GM21529 (cell line): ENCODE data around the gene SEC14L6.

ENCODE experiments used
- ATAC-seq: cut with Tn5 transposase; IDR thresholded peaks from one replicate; pipeline ENCODE4 v1.9.1; 2021; ENCODE audit not compliant: unreplicated experiment

SEC14L6 gene

DNA sequence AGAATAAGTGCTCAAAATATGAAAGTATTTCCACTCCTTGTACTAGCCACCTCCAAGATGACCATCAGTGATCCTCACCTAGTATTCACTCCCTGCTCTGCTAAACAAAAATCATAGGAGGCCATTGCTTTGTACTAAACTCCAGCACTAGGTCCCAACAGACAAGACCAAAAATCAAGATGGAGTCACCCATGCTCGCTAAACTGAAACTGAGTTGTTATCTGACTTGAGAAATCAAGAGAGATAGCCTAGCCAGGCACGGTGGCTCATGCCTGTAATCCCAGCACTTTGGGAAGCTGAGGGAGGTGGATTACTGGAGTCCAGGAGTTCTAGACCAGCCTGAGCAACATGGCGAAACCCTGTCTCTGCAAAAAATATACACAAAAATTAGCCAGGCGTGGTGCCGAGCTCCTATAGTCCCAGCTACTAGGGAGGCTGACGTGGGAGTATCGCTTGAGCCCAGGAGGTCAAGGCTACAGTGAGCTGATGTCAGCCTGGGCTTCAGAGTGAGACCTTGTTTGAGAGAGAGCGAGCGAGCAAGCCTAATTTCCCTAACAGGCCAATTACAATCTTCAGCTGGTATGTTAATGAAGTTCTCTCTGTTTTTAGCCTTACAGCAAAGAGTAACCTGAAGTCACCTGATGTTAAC lies 9.3 kb downstream of the SEC14L6 start:
- no peak for ATAC-seq

DNA sequence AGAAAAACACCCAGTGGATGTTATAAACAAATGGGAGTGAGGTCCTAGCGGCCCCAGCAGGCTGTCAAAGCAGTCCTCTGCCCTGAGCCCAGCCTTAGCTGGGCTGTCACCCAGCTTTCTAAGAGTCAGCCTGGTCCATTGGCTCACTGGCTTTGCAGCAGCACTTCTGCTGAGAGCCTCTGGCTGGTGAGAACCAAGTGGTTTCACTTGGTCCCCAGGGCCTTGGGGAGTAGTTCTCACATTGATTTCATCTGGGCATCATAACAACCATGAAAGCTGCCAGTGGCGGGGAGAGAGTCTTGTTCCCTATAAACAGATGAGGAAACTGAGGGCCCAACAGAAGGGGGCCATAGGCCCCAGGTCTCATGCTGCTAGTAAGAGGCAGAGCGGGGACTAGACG lies 11.4 kb downstream of the SEC14L6 start:
- ATAC-seq: no peak

DNA sequence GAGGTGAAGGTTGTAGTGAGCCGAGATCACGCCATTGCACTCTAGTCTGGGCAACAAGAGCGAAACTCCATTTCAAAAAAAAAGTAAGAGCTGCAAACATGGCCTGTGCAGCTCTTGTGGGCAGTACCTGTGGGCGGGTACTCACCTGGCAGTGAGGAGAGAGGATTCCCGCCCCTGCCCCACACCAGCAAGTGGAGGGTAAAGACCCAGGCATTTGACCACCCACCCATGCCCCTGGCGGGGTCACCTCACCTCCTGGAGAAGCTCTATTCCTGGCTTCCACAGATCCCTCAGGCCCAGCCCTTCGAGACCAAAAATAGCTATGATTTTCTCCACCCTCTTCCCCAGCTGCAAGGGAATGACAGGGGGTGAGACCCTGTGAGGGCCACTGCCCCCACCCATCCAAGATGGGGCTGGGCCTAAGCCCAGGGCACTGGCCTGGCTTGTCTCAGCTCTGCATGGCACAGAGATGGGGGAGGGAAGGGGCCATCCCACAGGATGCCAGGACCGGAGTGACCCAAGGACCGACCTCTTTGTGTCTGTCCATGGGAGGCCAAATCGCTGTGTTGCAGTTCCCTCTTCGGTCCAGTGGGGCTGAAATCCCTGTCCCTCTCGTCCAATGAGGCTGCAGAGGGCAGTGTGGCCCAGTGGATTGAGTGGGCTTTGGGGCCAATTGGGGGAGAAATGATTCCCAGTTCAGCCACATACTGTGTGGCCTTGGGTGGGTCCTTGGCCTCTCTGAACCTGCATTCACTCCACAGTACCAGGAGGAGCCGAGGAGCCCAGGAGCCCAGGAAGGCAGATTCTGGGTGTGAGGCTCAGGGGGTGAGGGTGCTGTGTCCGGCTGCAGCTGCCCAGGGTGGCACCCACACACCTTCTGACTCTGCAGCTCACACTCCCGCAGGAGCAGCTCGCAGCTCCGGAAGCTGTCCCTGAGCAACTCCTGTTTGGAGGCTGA lies 14.6 kb downstream of the SEC14L6 start:
- no peak for ATAC-seq

DNA sequence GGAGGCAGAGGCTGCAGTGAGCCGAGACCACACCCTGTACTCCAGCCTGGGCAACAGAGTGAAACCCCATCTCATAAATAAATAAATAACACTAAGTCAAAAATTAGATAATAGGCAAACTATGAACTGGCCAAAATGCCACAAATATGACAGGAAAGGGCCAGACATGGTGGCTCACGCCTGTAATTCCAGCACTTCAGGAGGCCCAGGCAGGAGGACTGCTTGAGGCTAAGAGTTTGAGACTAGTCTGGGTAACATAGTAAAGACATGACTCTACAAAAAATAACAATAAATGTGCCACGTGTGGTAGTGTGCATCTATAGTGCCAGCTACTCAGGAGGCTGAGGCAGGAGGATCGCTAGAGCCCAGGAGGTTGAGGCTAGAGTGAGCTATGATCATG lies 19.9 kb downstream of the SEC14L6 start:
- no peak for ATAC-seq

- ATAC-seq: no peak
Measured at GRCh38 chr22:30523646-30524489, 22.7 kb downstream of the SEC14L6 start.

GRCh38 chr22:30521368-30522156 lies 25.0 kb downstream of the SEC14L6 start:
- no peak for ATAC-seq

DNA sequence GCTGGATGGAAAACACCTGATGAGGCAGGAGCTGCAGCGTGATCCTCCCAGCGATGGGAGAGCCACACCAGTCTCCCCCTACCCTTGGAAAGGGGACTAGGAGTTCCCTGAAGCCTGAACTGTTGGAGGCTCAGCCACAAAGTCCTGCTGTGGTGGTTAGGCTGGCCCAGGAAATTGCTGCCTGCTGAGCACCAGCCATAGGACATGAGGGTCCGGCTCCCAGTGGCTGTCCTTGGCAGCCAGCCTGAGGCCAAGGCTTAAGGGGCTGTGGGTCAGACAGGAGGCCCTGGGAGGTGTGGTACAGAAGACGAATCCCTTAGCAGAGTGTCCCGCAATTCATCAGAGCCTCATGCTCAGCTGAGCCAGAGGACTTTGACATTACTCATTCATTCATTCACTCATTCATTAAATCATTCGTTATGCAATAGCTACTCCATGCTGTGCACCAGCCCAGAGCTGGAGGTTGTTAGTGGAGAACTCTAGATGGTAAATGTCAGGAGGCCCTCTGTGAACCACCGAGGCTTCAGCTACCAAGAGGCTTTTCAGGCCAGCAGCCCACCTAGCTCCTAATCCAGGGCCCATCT lies 26.6 kb downstream of the SEC14L6 start:
- ATAC-seq: no peak

DNA sequence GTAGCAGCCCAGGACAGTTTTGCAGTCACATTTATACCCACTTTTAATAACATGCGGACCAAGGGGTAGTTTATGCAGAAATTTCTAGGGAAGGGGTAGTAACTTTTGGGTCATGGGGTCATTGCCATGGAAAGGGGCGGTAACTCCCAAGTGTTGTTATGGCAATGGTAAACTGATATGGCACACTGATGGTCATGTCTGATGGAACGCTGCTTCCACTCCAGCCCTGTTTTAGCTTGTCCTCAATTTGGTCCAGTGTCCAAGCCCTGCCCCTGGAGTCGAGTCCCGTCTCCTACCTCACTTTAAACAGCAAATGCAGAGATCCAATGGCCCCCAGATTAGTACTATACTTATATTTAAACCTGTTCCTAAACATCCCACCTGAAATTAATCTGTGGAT lies 29.8 kb downstream of the SEC14L6 start:
- ATAC-seq: no peak

GRCh38 chr22:30516273-30516672 lies 30.3 kb downstream of the SEC14L6 start:
- no peak for ATAC-seq

GRCh38 chr22:30514252-30514651 lies 32.3 kb downstream of the SEC14L6 start:
- no peak for ATAC-seq

DNA sequence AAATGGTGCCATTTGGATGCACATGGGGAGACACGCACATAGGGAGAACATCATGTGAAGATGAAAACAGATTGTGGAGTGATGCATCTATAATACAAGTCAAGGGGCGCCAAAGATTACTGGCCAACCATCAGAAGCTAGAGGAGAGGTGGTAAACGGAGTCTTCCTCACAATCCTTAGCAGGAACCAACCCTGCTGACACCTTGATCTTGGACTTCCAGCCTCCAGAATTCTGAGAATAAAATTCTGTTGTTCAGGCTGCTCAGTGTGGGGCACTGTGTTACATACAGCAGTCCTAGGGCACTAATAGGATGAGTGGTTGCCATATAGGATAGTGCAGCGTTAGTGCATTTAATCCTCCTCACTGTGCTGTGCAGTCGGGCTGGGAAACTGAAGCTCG lies 33.1 kb downstream of the SEC14L6 start:
- ATAC-seq: no peak

DNA sequence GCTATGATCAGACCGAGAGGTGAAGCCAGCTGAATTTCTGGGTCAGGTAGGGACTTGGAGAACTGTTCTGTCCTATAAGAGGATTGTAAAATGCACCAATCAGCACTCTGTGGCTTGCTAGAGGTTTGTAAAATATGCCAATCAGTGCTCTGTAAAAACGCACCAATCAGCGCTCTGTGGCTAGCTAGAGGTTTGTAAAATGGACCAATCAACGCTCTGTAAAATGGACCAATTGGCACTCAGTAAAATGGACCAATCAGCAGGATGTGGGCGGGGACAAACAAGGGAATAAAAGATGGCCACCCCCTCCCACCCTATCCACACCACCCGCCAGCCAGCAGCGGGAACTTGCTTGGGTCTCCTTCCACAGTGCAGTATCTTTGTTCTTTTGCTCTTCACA lies 34.6 kb downstream of the SEC14L6 start:
- ATAC-seq: no peak

DNA sequence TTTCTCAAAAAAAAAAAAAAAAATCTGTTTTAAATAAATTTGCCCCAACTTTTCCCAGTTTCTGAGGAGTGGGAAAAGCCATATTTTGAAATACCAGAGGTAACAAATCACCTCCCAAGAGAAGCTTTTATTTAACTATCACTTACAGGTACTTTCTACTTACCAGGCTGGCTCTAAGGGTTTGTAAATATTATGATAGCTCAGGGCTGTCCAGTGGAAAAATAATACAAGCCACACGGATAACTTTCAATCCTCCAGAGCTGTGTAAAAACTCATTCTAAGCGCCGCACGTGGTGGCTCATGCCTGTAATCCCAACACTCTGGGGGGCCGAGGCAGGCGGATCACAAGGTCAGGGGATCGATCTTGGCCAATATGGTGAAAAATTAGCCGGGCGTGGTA lies 35.4 kb downstream of the SEC14L6 start:
- no peak for ATAC-seq

DNA sequence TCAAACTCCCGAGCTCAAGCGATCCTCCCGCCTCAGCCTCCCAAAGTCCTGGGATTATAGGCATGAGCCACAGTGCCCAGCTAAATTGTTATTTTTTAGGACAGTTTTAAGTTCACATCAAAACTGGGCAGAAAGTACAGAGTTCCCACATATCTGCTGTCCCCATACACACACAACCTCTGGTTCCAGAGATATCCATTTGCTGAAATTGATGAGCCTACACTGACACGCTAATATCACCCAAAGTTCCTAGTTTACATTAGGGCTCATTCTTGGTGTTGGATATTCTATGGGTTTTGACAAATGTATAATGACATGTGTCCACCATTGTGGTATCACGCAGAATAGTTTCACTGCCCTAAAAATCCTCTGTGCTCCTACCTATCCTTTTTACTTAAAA lies 38.3 kb downstream of the SEC14L6 start:
- no peak for ATAC-seq

DNA sequence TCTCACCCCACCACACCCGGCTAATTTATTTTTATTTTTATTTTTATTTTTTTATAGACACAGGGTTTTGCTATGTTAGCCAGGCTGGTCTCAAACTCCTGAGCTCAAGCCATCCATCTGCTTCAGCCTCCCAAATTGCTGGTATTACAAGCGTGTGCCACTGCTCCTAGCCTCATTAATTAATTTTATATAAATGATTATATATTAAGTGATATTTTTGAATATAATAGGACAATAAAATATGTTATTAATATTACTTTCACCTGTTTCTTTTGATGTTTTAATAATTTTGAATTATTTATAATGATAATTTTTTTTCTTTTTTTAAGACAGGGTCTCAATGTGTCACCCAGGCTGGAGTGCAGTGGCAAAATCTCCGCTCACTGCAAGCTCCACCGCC lies 38.9 kb downstream of the SEC14L6 start:
- no peak for ATAC-seq

GRCh38 chr22:30506507-30506968 lies 40.0 kb downstream of the SEC14L6 start:
- ATAC-seq: no peak

DNA sequence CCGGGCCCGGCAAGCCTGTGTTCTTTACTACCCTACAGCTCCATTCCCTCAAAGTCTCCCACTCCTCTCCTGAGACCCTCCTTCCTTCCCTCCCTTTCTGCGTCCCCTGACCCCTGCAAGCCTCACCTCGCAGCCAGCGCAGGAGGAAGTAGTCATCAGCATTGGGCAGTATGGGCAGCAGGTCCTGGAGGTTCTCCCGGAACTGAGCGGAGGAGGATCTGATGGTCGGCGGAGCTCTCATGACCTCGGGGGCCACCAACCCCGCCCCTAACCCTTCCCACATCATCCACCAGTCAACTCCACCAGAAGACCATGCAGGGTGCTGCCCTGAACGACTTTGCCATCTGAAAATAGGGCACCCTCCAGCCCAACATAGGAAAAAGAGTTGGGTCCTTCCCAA lies 43.0 kb downstream of the SEC14L6 start:
- no peak for ATAC-seq

- no peak for ATAC-seq
Measured at GRCh38 chr22:30502911-30503310, 43.6 kb downstream of the SEC14L6 start.

DNA sequence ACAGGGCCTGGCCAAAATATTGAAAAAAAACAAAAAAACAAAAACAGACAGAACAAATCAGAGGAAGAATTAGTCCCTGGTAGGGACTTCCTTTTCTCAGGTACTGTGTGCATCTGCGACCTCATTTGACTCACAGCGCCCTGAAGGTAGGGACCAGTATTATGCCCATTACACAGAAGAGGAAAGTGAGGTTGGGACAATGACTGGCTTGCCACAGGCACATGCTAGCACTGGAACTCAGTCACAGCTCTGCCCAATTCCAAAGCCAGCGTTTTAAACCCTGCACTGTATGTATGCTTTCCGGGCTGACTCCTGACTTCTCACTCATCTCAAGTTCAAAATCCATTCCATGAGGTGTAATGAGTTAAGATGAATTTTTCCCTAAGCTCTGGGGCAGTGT lies 44.4 kb downstream of the SEC14L6 start:
- ATAC-seq: no peak

DNA sequence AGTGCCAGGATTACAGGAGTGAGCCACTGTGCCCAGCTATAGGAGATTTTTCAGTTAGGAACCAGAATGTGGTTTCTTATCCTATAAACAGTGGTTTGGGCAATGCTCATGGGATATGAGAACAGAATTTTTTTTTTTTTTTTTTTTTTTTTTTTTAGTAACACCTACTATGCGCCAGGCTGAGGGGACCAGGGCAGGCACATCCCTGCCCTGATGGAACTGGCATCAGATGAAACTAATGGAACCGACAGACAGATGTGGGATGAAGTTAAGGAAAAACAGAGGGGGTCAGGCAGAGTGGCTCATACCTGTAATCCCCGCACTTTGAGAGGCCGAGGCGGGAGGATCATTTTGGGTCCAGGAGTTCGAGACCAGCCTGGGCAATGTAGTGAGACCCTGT lies 45.9 kb downstream of the SEC14L6 start:
- no peak for ATAC-seq
